K562 (cell line): ENCODE data around the gene OR10G2. TPM values are rescaled to one million over a fixed set of nuclear protein-coding genes. Genes with fewer than 3 reads are reported as not detected.

Experiments used
- ATAC-seq: fragments of 200-7000 bp; cut with Tn5 transposase; 3 replicates; pipeline ENCODE4 v1.9.1; 2020; ENCODE audit warnings: moderate library complexity
- BruUV-seq: library from RNA; stranded (reverse); fragments of 400-500 nt; replicated peaks from 2 replicates; lab custom pipeline; 2021; lab: Mats Ljungman, UMichigan
- CTCF ChIA-PET: fragments of 300-600 bp; formaldehyde crosslinking; extraction: SDS; loops from one replicate; lab custom pipeline; 2021; ENCODE audit warnings: low intra/inter-chr PET ratio; lab: Yijun Ruan, JAX
- POLR2A ChIA-PET: fragments of 300-600, 350-650 bp; sonication (Branson Sonifier 250); formaldehyde crosslinking; extraction: SDS; loops from one replicate; lab custom pipeline; 2021; ENCODE audit warnings: antibody characterized with exemption, inconsistent platforms; lab: Yijun Ruan, JAX
- DNase-seq, 4 experiments: peaks; one replicate each; pipeline versions ENCODE4 v3.0.0 to v3.0.0-alpha.2; 2011 to 2018; ENCODE audit warnings: low spot score in 3 of 4, mixed read lengths in 3 of 4; ENCODE audit errors: extremely low read depth in 1 of 4
- FAIRE-seq: peaks from 2 replicates; lab custom pipeline; 2011; peaks lifted over from hg19 to GRCh38; lab: Jason Lieb, UNC
- H2AFZ ChIP-seq: 2 replicates; pipeline ENCODE4 v1.6.0; 2011; ENCODE audit warnings: low read depth, low read length, control low read depth, inconsistent platforms
- H3K27ac ChIP-seq: fragments of 200-600 bp; 3 replicates; pipeline ENCODE4 v1.8.0; 2011; ENCODE audit warnings: low read depth, mild to moderate bottlenecking, control low read depth, inconsistent platforms, low read length, moderate library complexity, mixed read lengths; ENCODE audit errors: extremely low read depth
- H3K27me3 ChIP-seq, 2 experiments: fragments of 300-600 bp in 1 of 2; 2 replicates in 1 of 2; 3 replicates in 1 of 2; pipeline versions ENCODE4 v1.6.0 to v1.8.0; 2011; ENCODE audit warnings: inconsistent platforms in 2 of 2, low read length in 2 of 2, mild to moderate bottlenecking in 1 of 2, mixed read lengths in 1 of 2, moderate library complexity in 1 of 2; ENCODE audit not compliant: control insufficient read depth in 2 of 2, insufficient read depth in 2 of 2
- H3K36me3 ChIP-seq: fragments of 300-600 bp; 3 replicates; pipeline ENCODE4 v1.8.0; 2011; ENCODE audit warnings: mild to moderate bottlenecking, low read length, inconsistent platforms; ENCODE audit not compliant: control insufficient read depth, insufficient read depth
- H3K4me1 ChIP-seq, 2 experiments: fragments of 200-600 bp in 1 of 2; replicated peaks in 1 of 2; 2 replicates in 1 of 2; 3 replicates in 1 of 2; pipeline versions ENCODE4 v1.5.1 to v1.8.0; 2011; ENCODE audit warnings: inconsistent platforms in 2 of 2, low read length in 2 of 2, mild to moderate bottlenecking in 1 of 2, mixed read lengths in 1 of 2, moderate library complexity in 1 of 2; ENCODE audit not compliant: control insufficient read depth in 2 of 2, insufficient read depth in 2 of 2
- H3K4me2 ChIP-seq: 2 replicates; pipeline ENCODE4 v1.6.1; 2011; ENCODE audit warnings: low read length, control low read depth, inconsistent platforms, mixed read lengths; ENCODE audit not compliant: insufficient read depth
- H3K4me3 ChIP-seq: fragments of 200-600 bp; sonication (generic), shearing (Covaris generic); 2 replicates; pipeline ENCODE4 v1.5.1; 2016; ENCODE audit warnings: control low read depth, inconsistent platforms
- H3K79me2 ChIP-seq: fragments of 200-600 bp; 3 replicates; pipeline ENCODE4 v1.8.0; 2011; ENCODE audit warnings: low read length, inconsistent platforms; ENCODE audit not compliant: control insufficient read depth, insufficient read depth
- H3K9ac ChIP-seq, 2 experiments: 2 replicates each; pipeline versions ENCODE4 v1.6.0 to v1.6.1; 2011; ENCODE audit warnings: low read depth in 2 of 2, low read length in 2 of 2, control low read depth in 1 of 2, inconsistent platforms in 1 of 2, mild to moderate bottlenecking in 1 of 2, mixed read lengths in 1 of 2; ENCODE audit not compliant: insufficient read depth in 1 of 2
- H3K9me1 ChIP-seq: one replicate; pipeline ENCODE4 v1.6.0; 2011; ENCODE audit warnings: inconsistent platforms, mild to moderate bottlenecking, low read length, moderate library complexity; ENCODE audit not compliant: control insufficient read depth, insufficient read depth
- H3K9me3 ChIP-seq: replicated peaks from 2 replicates; pipeline ENCODE4 v1.5.1; 2011; ENCODE audit warnings: low read depth, low read length, inconsistent platforms; ENCODE audit not compliant: control insufficient read depth, insufficient read depth
- H4K20me1 ChIP-seq: replicated peaks from 2 replicates; pipeline ENCODE4 v1.6.1; 2011; ENCODE audit warnings: low read length, inconsistent platforms, mixed read lengths; ENCODE audit not compliant: control insufficient read depth, insufficient read depth
- EHMT2 ChIP-seq: fragments of 450-650 bp; IDR thresholded peaks from 2 replicates; pipeline ENCODE4 v1.6.1; 2018; ENCODE audit warnings: antibody characterized with exemption
- EZH2 ChIP-seq: IDR thresholded peaks from 2 replicates; pipeline ENCODE4 v1.6.1; 2012; ENCODE audit warnings: low read depth, mild to moderate bottlenecking, inconsistent platforms, low read length, borderline replicate concordance
- HLTF ChIP-seq: fragments of 450-650 bp; IDR thresholded peaks from 2 replicates; pipeline ENCODE4 v1.6.1; 2016
- HNRNPL ChIP-seq: fragments of 200-400 bp; formaldehyde crosslinking; IDR thresholded peaks from 2 replicates; pipeline ENCODE4 v1.6.1; 2017; ENCODE audit warnings: low read depth, mild to moderate bottlenecking, low read length
- MTA2 ChIP-seq: fragments of 450-650 bp; IDR thresholded peaks from 2 replicates; pipeline ENCODE4 v1.6.1; 2016; ENCODE audit warnings: low read depth
- PTRF ChIP-seq: fragments of 450-650 bp; IDR thresholded peaks from 2 replicates; pipeline ENCODE4 v1.6.1; 2016; ENCODE audit warnings: mild to moderate bottlenecking, missing genetic modification characterization, missing compliant biosample characterization
- RB1 ChIP-seq: fragments of 450-650 bp; IDR thresholded peaks from 2 replicates; pipeline ENCODE4 v1.6.1; 2017; ENCODE audit warnings: low read depth, mild to moderate bottlenecking
- ZKSCAN3 ChIP-seq: fragments of 250-450 bp; sonication (Bioruptor Pico); IDR thresholded peaks from 2 replicates; pipeline ENCODE4 v1.4.0; 2020
- ZNF212 ChIP-seq: fragments of 450-650 bp; formaldehyde crosslinking; IDR thresholded peaks from 2 replicates; pipeline ENCODE4 v1.4.0; 2020; ENCODE audit warnings: mild to moderate bottlenecking
- ZNF586 ChIP-seq: fragments of 450-650 bp; formaldehyde crosslinking; conservative IDR thresholded peaks from 2 replicates; pipeline ENCODE4 v1.4.0; 2020; ENCODE audit warnings: mild to moderate bottlenecking, moderate library complexity
- ZNF778 ChIP-seq: fragments of 450-650 bp; formaldehyde crosslinking; IDR thresholded peaks from 2 replicates; pipeline ENCODE4 v1.4.0; 2020; ENCODE audit warnings: mild to moderate bottlenecking, moderate library complexity
- WGBS: fragments of 100-300 bp; shearing (Covaris generic); methylation state at CpG from one replicate; pipeline ENCODE4 v1.1.6; 2016; ENCODE audit warnings: low coverage, mixed read lengths; ENCODE audit not compliant: insufficient coverage; ENCODE audit errors: missing lambda C conversion rate; 5-methylcytosine and 5-hydroxymethylcytosine counted together
- in situ Hi-C: fragments of 300-500 bp; cut with MboI; formaldehyde crosslinking; loops from 4 replicates; pipeline ENCODE4 v1.15.0; 2018; ENCODE audit warnings: inconsistent platforms, mixed read lengths
- intact Hi-C: fragments of 100-400 bp; cut with micrococcal nuclease; formaldehyde crosslinking; loops from 2 replicates; pipeline ENCODE4 v1.14.2; 2022
- polyA plus RNA-seq, 8 experiments: library from polyadenylated mRNA; depleted of rRNA in 4 of 8; stranded (reverse) in 5 of 8; unstranded in 3 of 8; fragments of >200 nt; fragmentation: Nextera tagmentation in 2 of 8; fragmentation: Illumina TruSeq in 1 of 8; extraction: Ambion mirVana in 2 of 8; extraction: Trizol in 1 of 8; gene quantifications; 2 replicates each; pipeline versions ENCODE4 v1.2.1 to v1.2.3, GENCODE V29; 2011 to 2014; ENCODE audit warnings: inconsistent platforms in 1 of 8, missing spikeins in 1 of 8
- total RNA-seq, 7 experiments: library from RNA; depleted of rRNA in 6 of 7; stranded (reverse); fragments of >200 nt in 6 of 7; fragmentation: Illumina TruSeq in 2 of 7; extraction: Trizol in 2 of 7; gene quantifications; 2 replicates each; pipeline versions ENCODE4 v1.2.1 to v1.2.3, GENCODE V29; 2011 to 2021; ENCODE audit warnings: low replicate concordance in 1 of 7
- TF ChIP-seq, protein P1 (sequence below), 2 experiments: fragments of 150-350 bp in 1 of 2; IDR thresholded peaks; 2 replicates each; pipeline ENCODE4 v1.6.1; 2012 to 2016; ENCODE audit warnings: low read depth in 2 of 2, low read length in 2 of 2, mild to moderate bottlenecking in 1 of 2, moderate library complexity in 1 of 2
- TF ChIP-seq, protein P2 (sequence below), 2 experiments: IDR thresholded peaks; 2 replicates each; pipeline ENCODE4 v1.6.1; 2012; ENCODE audit warnings: improper control_type of control experiment in 2 of 2, low read depth in 2 of 2, low read length in 2 of 2, borderline replicate concordance in 1 of 2
- TF ChIP-seq, protein P3 (sequence below), 2 experiments: IDR thresholded peaks in 1 of 2; conservative IDR thresholded peaks in 1 of 2; 2 replicates each; pipeline ENCODE4 v1.6.1; 2016; ENCODE audit warnings: low read depth in 2 of 2, mild to moderate bottlenecking in 1 of 2, missing compliant biosample characterization in 1 of 2, missing genetic modification characterization in 1 of 2, moderate library complexity in 1 of 2

Gene OR10G2
- total and polyA plus RNA-seq, 9 of the 15 experiments (the other 6 are each of a cell fraction or from before 2014, with no cell fraction given), result not detected

DNA sequence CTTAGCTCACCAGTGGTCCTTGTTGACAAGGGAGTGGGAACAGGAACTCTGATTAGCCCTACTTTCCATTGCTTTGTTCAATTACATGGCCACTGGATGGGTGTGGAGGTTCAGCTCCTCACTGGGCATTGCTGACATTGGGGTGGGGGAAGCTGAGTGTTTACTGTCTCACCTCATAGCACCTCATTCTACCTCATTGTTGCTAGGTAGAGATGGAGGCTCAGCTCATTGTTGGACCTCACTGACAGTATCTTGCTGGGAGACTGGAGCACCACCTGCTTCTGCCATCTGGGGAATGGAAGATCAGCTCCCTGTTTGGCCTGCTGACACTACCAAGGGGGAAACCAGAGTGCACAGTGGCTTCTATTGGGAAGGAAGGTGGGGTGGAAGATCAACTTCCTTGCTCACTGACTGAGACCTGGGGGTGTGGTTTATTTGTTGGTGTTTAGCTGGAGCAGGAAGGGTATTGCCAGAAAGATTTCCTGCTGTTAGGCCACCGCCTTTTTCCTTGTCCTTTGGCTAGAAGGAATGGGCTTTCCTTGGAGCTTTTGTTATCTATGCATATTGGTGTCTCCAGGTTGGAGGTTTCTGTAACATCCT lies 17.6 kb upstream of the OR10G2 start:
- BruUV-seq, result no TSS peak
- Histone ChIP-seq H2AFZ (no peak overlapping the region), H4K20me1 (no peaks in the 10 kb centered on the region), H3K9ac (no peak overlapping the region), H3K27me3 (no peaks in the 10 kb centered on the region; a peak in 1 of 5 replicates), H3K27ac (no peak overlapping the region), H3K4me2 (no peak overlapping the region), H3K4me1 (no peaks in the 10 kb centered on the region), H3K9me3 (no peaks in the 10 kb centered on the region), H3K79me2 (no peaks in the 10 kb centered on the region), H3K9me1 (no peaks in the 10 kb centered on the region), H3K36me3 (no peaks in the 10 kb centered on the region)
- ChIA-PET POLR2A (interaction anchor here (0.5 to 0.8 kb wide), 3 partner anchors 76 to 919 kb away, joined by 3 to 5 read pairs (median 3); no protein-coding TSS in a partner anchor), CTCF (no interaction called here)
- in situ Hi-C loops (no loop called here), intact Hi-C loops (no loop called here)
- WGBS, result 0% methylated on average over 1 of the region's 1 CpG
- ATAC-seq (no peak), DNase-seq (no peak)
- TF ChIP-seq, protein P1, sequence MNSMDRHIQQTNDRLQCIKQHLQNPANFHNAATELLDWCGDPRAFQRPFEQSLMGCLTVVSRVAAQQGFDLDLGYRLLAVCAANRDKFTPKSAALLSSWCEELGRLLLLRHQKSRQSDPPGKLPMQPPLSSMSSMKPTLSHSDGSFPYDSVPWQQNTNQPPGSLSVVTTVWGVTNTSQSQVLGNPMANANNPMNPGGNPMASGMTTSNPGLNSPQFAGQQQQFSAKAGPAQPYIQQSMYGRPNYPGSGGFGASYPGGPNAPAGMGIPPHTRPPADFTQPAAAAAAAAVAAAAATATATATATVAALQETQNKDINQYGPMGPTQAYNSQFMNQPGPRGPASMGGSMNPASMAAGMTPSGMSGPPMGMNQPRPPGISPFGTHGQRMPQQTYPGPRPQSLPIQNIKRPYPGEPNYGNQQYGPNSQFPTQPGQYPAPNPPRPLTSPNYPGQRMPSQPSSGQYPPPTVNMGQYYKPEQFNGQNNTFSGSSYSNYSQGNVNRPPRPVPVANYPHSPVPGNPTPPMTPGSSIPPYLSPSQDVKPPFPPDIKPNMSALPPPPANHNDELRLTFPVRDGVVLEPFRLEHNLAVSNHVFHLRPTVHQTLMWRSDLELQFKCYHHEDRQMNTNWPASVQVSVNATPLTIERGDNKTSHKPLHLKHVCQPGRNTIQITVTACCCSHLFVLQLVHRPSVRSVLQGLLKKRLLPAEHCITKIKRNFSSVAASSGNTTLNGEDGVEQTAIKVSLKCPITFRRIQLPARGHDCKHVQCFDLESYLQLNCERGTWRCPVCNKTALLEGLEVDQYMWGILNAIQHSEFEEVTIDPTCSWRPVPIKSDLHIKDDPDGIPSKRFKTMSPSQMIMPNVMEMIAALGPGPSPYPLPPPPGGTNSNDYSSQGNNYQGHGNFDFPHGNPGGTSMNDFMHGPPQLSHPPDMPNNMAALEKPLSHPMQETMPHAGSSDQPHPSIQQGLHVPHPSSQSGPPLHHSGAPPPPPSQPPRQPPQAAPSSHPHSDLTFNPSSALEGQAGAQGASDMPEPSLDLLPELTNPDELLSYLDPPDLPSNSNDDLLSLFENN (IDR thresholded peaks at IDR 0.05; ENCODE audit: low read depth in 2 of 2, low read length in 2 of 2), result no peak
- TF ChIP-seq, protein P2, sequence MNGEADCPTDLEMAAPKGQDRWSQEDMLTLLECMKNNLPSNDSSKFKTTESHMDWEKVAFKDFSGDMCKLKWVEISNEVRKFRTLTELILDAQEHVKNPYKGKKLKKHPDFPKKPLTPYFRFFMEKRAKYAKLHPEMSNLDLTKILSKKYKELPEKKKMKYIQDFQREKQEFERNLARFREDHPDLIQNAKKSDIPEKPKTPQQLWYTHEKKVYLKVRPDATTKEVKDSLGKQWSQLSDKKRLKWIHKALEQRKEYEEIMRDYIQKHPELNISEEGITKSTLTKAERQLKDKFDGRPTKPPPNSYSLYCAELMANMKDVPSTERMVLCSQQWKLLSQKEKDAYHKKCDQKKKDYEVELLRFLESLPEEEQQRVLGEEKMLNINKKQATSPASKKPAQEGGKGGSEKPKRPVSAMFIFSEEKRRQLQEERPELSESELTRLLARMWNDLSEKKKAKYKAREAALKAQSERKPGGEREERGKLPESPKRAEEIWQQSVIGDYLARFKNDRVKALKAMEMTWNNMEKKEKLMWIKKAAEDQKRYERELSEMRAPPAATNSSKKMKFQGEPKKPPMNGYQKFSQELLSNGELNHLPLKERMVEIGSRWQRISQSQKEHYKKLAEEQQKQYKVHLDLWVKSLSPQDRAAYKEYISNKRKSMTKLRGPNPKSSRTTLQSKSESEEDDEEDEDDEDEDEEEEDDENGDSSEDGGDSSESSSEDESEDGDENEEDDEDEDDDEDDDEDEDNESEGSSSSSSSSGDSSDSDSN (IDR thresholded peaks at IDR 0.05; ENCODE audit: borderline replicate concordance in 1 of 2, low read depth in 2 of 2, low read length in 2 of 2), result no peak
- TF ChIP-seq ZKSCAN3 (CRISPR knock-in tag) (no peak), EHMT2 (no peak), MTA2 (no peak), HLTF (no peak), ZNF778 (CRISPR knock-in tag) (no peak), ZNF586 (CRISPR knock-in tag) (no peak), RB1 (no peak), PTRF (tag) (no peak), HNRNPL (no peak), ZNF212 (no peak), EZH2 (no peak)
- TF ChIP-seq, protein P3, sequence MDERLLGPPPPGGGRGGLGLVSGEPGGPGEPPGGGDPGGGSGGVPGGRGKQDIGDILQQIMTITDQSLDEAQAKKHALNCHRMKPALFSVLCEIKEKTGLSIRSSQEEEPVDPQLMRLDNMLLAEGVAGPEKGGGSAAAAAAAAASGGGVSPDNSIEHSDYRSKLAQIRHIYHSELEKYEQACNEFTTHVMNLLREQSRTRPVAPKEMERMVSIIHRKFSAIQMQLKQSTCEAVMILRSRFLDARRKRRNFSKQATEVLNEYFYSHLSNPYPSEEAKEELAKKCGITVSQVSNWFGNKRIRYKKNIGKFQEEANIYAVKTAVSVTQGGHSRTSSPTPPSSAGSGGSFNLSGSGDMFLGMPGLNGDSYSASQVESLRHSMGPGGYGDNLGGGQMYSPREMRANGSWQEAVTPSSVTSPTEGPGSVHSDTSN (CRISPR knock-in tag; IDR thresholded peaks at IDR 0.05; ENCODE audit: low read depth), result no peak
- TF ChIP-seq, protein P3 (tag; conservative IDR thresholded peaks at IDR 0.05; ENCODE audit: low read depth), result no peak
- TF ChIP-seq, all 486 proteins: peak for 0
- H3K4me3 ChIP-seq, result no peak overlapping the region
- no peak for FAIRE-seq
